ENCODE data around the gene ZMYND8. TPM values are rescaled to one million over a fixed set of nuclear protein-coding genes. Genes with fewer than 3 reads are reported as not detected.

Gene ZMYND8
- total and polyA plus RNA-seq, 2 of the 8 experiments (the other 6 are each of a cell fraction or from before 2014, with no cell fraction given), result 50.5 to 163 TPM

GRCh38 chr20:47173596-47174216 is 182.8 kb downstream of the ZMYND8 start:
- H4K91ac ChIP-seq (replicated peaks; ENCODE audit: insufficient read length, low read length), result no peak overlapping the region
- H3K4me2 ChIP-seq (ENCODE audit: insufficient read depth in 1 of 2, low read depth in 2 of 2, low read length in 2 of 2), result no peak overlapping the region
- DNase-seq (ENCODE audit: low read depth in 1 of 2, low spot score in 2 of 2) (no peak), FAIRE-seq (peak; percentile 72)
- no peak overlapping the region for H2BK5ac ChIP-seq (ENCODE audit: low read depth, low read length)
- H4K8ac ChIP-seq (ENCODE audit: extremely low read depth, insufficient read depth, low read length), result no peak overlapping the region
- no peak overlapping the region for H3K27ac ChIP-seq (ENCODE audit: low read depth, low read length)
- H4K5ac ChIP-seq (ENCODE audit: insufficient read length, low read depth, low read length), result no peak overlapping the region
- no peak for TF ChIP-seq TEAD4 (IDR thresholded peaks at IDR 0.05; ENCODE audit: low read depth, low read length)
- TF ChIP-seq CTCF (IDR thresholded peaks at IDR 0.05; ENCODE audit: control extremely low read depth in 1 of 3, insufficient read depth in 1 of 3, low read depth in 1 of 3, low read length in 3 of 3), result peak in 2 of 3 experiments; percentile 39 to 40; a peak in 3 of 4 replicates
- peak; percentile 38 to 61 for TF ChIP-seq RAD21 (IDR thresholded peaks at IDR 0.05 in 1 of 2, conservative IDR thresholded peaks at IDR 0.05 in 1 of 2; ENCODE audit: low read depth in 2 of 2, low read length in 2 of 2)
- no peak overlapping the region for H3K9ac ChIP-seq (replicated peaks in 1 of 4; ENCODE audit: extremely low read depth in 1 of 4, low read depth in 3 of 4, low read length in 3 of 4)
- no peaks in the 10 kb centered on the region for H3K4me1 ChIP-seq (replicated peaks in 1 of 4; ENCODE audit: control insufficient read depth in 3 of 4, insufficient read depth in 4 of 4, low read length in 3 of 4)
- WGBS, 2 experiments (ENCODE audit: extremely low coverage in 1 of 2, insufficient coverage in 1 of 2, insufficient read length in 1 of 2, insufficient replicate concordance in 2 of 2, low coverage in 1 of 2, low lambda C conversion rate in 2 of 2, missing lambda C conversion rate in 1 of 2), result 80% methylated on average over 6 of the region's 6 CpGs; no CpG with 5 or more reads in 1 of the 2 experiments
- no peak overlapping the region for H2BK20ac ChIP-seq (ENCODE audit: low read length)
- no peak overlapping the region for H3K23ac ChIP-seq (ENCODE audit: insufficient read length)
- H3K4me3 ChIP-seq (ENCODE audit: extremely low read depth in 1 of 4, insufficient read depth in 2 of 4, low read depth in 3 of 4, low read length in 4 of 4), result no peak overlapping the region
- H3K27me3 ChIP-seq (replicated peaks in 1 of 4; ENCODE audit: control insufficient read depth in 3 of 4, extremely low read depth in 1 of 4, insufficient read depth in 3 of 4, low read length in 3 of 4), result peaks cover 0 to 3% (median 0%) of the 10 kb centered on the region in 4 experiments; a peak in 1 of 7 replicates
- H3K56ac ChIP-seq (replicated peaks; ENCODE audit: insufficient read length, low read depth, low read length), result no peak overlapping the region
- no peak overlapping the region for H2AFZ ChIP-seq (ENCODE audit: low read length)
- H3K9me3 ChIP-seq (ENCODE audit: insufficient read depth in 2 of 2, low read depth in 1 of 2, low read length in 1 of 2), result no peaks in the 10 kb centered on the region
- no peak overlapping the region for H2BK12ac ChIP-seq (ENCODE audit: low read depth, low read length)
- H2BK120ac ChIP-seq (replicated peaks; ENCODE audit: low read depth, low read length), result no peak overlapping the region
- peaks cover 2% of the 10 kb centered on the region; the same call in 1 of the 2 replicates for H3K23me2 ChIP-seq (ENCODE audit: low read depth, low read length)
- H3K36me3 ChIP-seq (ENCODE audit: control insufficient read depth in 2 of 4, insufficient read depth in 4 of 4, low read length in 3 of 4), result no peaks in the 10 kb centered on the region
- CTCF ChIA-PET (ENCODE audit: partially characterized antibody), result interaction anchor here (0.6 to 3.3 kb wide), 12 partner anchors 9 to 421 kb away, joined by 3 to 14 read pairs (median 3); no protein-coding TSS in a partner anchor
- H3K14ac ChIP-seq (ENCODE audit: insufficient read length), result no peak overlapping the region
- H3K79me2 ChIP-seq (ENCODE audit: control insufficient read depth in 1 of 2, insufficient read depth in 2 of 2, low read length in 2 of 2), result no peaks in the 10 kb centered on the region
- no peaks in the 10 kb centered on the region for H4K20me1 ChIP-seq (replicated peaks in 1 of 2; ENCODE audit: control insufficient read depth in 1 of 2, insufficient read depth in 2 of 2, low read length in 2 of 2)
- no peak overlapping the region for H2AK5ac ChIP-seq (ENCODE audit: low read depth, low read length)
- POLR2A ChIA-PET (ENCODE audit: partially characterized antibody), result interaction anchor here (0.6 kb wide), 1 partner anchor 134 kb away, joined by 4 read pairs; no protein-coding TSS in a partner anchor
- no peak overlapping the region for H2BK15ac ChIP-seq (ENCODE audit: low read length)
- no peak overlapping the region for H3K4ac ChIP-seq (replicated peaks; ENCODE audit: insufficient read length, low read depth, low read length)
- H3K18ac ChIP-seq (ENCODE audit: extremely low read depth, low read length), result no peak overlapping the region
- no peaks in the 10 kb centered on the region for H3K79me1 ChIP-seq (ENCODE audit: low read depth, low read length)

Data from H1 (cell line).